Testis (tissue), 5 donors: ENCODE measurements around the gene DAZAP1. TPM values are rescaled to one million over a fixed set of nuclear protein-coding genes. Genes with fewer than 3 reads are reported as not detected.

ENCODE experiments used
- DNase-seq: peaks from one replicate; pipeline ENCODE4 v3.0.0-alpha.2; 2019
- H3K27ac ChIP-seq, 2 donors: fragments of 200-600 bp; sonication (generic); one replicate each; pipeline ENCODE4 v1.5.1; 2019
- H3K27me3 ChIP-seq: fragments of 200-600 bp; sonication (generic); one replicate; pipeline ENCODE4 v1.5.1; 2019
- H3K36me3 ChIP-seq: fragments of 200-600 bp; sonication (generic); one replicate; pipeline ENCODE4 v1.5.1; 2017; ENCODE audit warnings: low read depth; ENCODE audit errors: missing control alignments
- H3K4me1 ChIP-seq: fragments of 200-600 bp; sonication (generic); one replicate; pipeline ENCODE4 v1.5.1; 2019
- H3K4me3 ChIP-seq, 2 donors: fragments of 200-600 bp; sonication (generic); one replicate each; pipeline ENCODE4 v1.5.1; 2017 to 2019
- H3K9me3 ChIP-seq: fragments of 200-600 bp; sonication (generic); one replicate; pipeline ENCODE4 v1.5.1; 2017
- CTCF ChIP-seq, 3 experiments: fragments of 450-650 bp in 2 of 3; fragments of 200-600 bp in 1 of 3; sonication (generic) in 1 of 3; IDR thresholded peaks; one replicate each; pipeline ENCODE4 v1.5.1; 2016 to 2019; ENCODE audit warnings: antibody characterized with exemption in 3 of 3, mild to moderate bottlenecking in 2 of 3, moderate library complexity in 1 of 3
- POLR2A ChIP-seq: fragments of 450-650 bp; IDR thresholded peaks from one replicate; pipeline ENCODE4 v1.6.1; 2017; ENCODE audit warnings: antibody characterized with exemption, mild to moderate bottlenecking, moderate library complexity
- WGBS, 2 donors: methylation state at CpG; one replicate each; pipeline ENCODE4 v1.1.5; 2018; 5-methylcytosine and 5-hydroxymethylcytosine counted together
- intact Hi-C: fragments of 100-400 bp; cut with DNase I; formaldehyde crosslinking; loops from one replicate; pipeline ENCODE4 v1.15.1; 2023; ENCODE audit warnings: low total_unique reads
- long read RNA-seq, 2 donors: transcript quantifications; one replicate each; lab custom pipeline, GENCODE V29; 2026
- polyA plus RNA-seq: library from polyadenylated mRNA; stranded (reverse); fragments of 350-450 nt; fragmentation: Illumina TruSeq; extraction: RNeasy Lipid Tissue Mini Kit (QIAGEN cat#74804); gene quantifications from one replicate; pipeline ENCODE4 v1.2.3, GENCODE V29; 2014; ENCODE audit warnings: low read depth, low replicate concordance; ENCODE audit not compliant: insufficient read depth
- total RNA-seq, 2 donors: library from RNA; depleted of rRNA; stranded (reverse); fragments of >200 nt; gene quantifications; one replicate each; pipeline ENCODE4 v1.2.3, GENCODE V29; 2016

DAZAP1 gene
- 10 to 100 TPM; 97.9 to 99.6 TPM for total RNA-seq
- 215 TPM for polyA plus RNA-seq
- long read RNA-seq, donor 1, transcript DAZAP1-201 (12 exons, 2,160 nt), result minor isoform, 8 of 64 reads
- long read RNA-seq, donor 1, transcript DAZAP1-208 (1 exons, 3,642 nt), result major isoform, 47 of 64 reads
- long read RNA-seq, donor 1, partial matches to known transcripts, result 0 of 64 reads
- long read RNA-seq, donor 1, other reads (novel, unspliced or antisense), result 0 of 64 reads
- long read RNA-seq, donor 2, transcript DAZAP1-208 (1 exons, 3,642 nt), result major isoform, 25 of 45 reads
- long read RNA-seq, donor 2, partial matches to known transcripts, result 11 of 45 reads
- long read RNA-seq, donor 2, other reads (novel, unspliced or antisense), result 0 of 45 reads

- Histone ChIP-seq H3K4me1 (peaks cover 47% of the 10 kb centered on the region), H3K9me3 (no peaks in the 10 kb centered on the region), H3K4me3 (peak within 1 kb of the TSS; percentile 98 to 100), H3K27me3 (no peaks in the 10 kb centered on the region), H3K27ac (peak within 1 kb of the TSS; percentile 94 to 96), H3K36me3 (no peaks in the 10 kb centered on the region)
- no peak for DNase-seq
- WGBS, 2 donors, result 0% methylated on average over 3 to 55 of the region's 121 CpGs
- TF ChIP-seq CTCF (IDR thresholded peaks at IDR 0.05) (no peak), POLR2A (no peak)
- intact Hi-C loops, result no loop called here
Observed at GRCh38 chr19:1407528-1408299, at the start of gene DAZAP1. TSS of gene DAZAP1 (plus strand) at chr19:1407586. CDS start at chr19:1407774, 188 bp downstream.

GRCh38 chr19:1360126-1360817 lies 47.1 kb upstream of the DAZAP1 start:
- Histone ChIP-seq H3K27ac (peak overlapping the region; percentile 51), H3K27me3 (no peaks in the 10 kb centered on the region), H3K9me3 (no peaks in the 10 kb centered on the region), H3K4me3 (no peak overlapping the region), H3K36me3 (no peaks in the 10 kb centered on the region), H3K4me1 (peaks cover 43% of the 10 kb centered on the region)
- intact Hi-C loops, result no loop called here
- TF ChIP-seq CTCF (IDR thresholded peaks at IDR 0.05), result no peak
- WGBS, 2 donors, result 72 to 88% methylated on average over 20 to 27 of the region's 30 CpGs
- DNase-seq, result no peak

GRCh38 chr19:1360818-1361461 lies 46.4 kb upstream of the DAZAP1 start:
- TF ChIP-seq POLR2A (no peak), CTCF (IDR thresholded peaks at IDR 0.05) (no peak)
- Histone ChIP-seq H3K27me3 (no peaks in the 10 kb centered on the region), H3K4me1 (peaks cover 39% of the 10 kb centered on the region), H3K27ac (peak overlapping the region; percentile 51), H3K36me3 (no peaks in the 10 kb centered on the region), H3K4me3 (no peak overlapping the region), H3K9me3 (no peaks in the 10 kb centered on the region)
- intact Hi-C loops, result no loop called here
- DNase-seq, result peak; percentile 87
- 25 to 39% methylated on average over 18 to 29 of the region's 31 CpGs for WGBS, 2 donors

- H3K4me3 ChIP-seq, result no peak overlapping the region
- no peaks in the 10 kb centered on the region for H3K36me3 ChIP-seq
- no peaks in the 10 kb centered on the region for H3K27me3 ChIP-seq
- H3K9me3 ChIP-seq, result no peaks in the 10 kb centered on the region
- no peak for DNase-seq
- TF ChIP-seq POLR2A (no peak), CTCF (IDR thresholded peaks at IDR 0.05) (no peak)
- WGBS, 2 donors, result 38 to 52% methylated on average over 30 of the region's 30 CpGs
- intact Hi-C loops, result no loop called here
- H3K27ac ChIP-seq, result peak overlapping the region in 1 of 2 donors; percentile 51
- peaks cover 30% of the 10 kb centered on the region for H3K4me1 ChIP-seq
Observed at GRCh38 chr19:1361601-1362386, 45.6 kb upstream of the DAZAP1 start.
